Hematopoietic multipotent progenitor cell treated with erythropoietin and hydrocortisone succinate and interleukin-3 and kit ligand, for 17 days (in vitro differentiated cells): ENCODE data around the gene LOXHD1.

Experiments used
- DNase-seq: peaks from one replicate; pipeline ENCODE4 v3.0.0-alpha.2; 2015; ENCODE audit warnings: low spot score

LOXHD1 gene

DNA sequence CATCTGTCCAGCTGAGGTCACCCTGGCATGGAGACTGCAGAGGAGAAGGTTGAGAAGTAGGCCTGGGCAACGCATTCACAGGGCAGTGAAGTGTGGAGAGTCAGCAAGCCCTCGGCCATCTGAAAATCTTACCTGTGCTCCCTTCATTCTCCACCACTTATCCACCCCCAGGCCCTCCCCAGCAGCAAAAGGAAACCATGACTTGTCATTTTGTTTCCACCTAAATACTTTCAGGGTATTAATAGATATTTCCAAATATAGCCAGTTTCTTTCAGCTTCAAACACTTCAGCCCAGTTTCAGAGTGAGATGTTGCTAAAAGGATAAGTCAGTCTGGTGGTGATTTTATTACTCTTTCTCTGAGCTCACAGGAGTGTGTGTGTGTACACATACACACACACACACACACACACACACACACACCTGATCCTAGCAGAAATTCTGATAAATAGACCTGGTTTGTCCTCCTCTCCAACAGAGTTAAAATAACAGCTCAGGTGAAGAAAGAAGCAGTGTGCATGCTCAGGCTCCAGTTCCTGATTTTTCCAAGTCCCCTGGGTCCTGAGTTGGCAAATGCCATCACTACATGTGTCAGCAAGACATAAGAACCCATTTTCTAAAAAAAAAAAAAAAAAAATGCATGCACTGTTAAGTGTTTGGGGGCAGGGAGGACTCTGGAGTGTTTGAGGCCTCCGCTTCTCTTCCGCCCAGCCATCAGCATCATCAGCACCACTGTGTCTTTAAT, 82.8 kb downstream of the LOXHD1 start:
- no peak for DNase-seq

DNA sequence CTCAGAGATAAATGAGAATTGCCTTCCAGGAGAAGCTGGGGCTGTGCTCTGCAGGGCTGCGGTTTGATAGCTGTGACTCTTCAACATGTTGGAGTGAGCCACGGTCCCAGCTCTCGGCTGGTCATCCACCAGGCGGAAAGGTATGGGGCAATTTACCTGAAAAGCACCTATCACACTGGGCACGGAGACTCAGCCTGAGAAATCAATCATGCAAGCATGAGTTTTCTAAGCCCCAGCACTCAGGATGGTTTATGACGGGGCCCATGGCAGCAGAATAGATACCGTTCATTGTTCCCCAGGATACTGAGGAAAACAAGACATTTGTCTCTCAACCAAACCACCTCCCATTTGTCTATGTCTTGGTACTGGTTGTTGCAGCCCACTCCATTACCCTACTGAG, 83.9 kb downstream of the LOXHD1 start:
- DNase-seq, result no peak

DNA sequence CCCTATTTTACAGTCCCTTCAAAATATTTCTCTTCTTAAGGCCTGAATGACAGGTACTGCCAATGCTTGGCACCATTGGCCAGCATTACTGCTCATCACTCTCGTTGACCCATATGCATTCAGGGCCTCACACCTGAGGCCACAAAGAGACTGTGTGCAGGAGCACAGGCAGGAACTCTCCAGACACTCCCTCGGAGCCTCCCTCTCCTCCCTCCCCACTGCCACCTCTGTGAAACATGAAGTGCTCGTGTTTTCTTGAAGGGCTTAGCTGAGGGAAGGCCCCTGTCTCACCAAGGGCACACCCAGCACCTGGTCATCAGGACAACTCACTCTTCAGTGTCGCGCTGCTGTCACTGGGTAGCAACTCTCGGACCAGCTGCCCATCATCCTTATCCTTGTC, 85.3 kb downstream of the LOXHD1 start:
- DNase-seq, result no peak

DNA sequence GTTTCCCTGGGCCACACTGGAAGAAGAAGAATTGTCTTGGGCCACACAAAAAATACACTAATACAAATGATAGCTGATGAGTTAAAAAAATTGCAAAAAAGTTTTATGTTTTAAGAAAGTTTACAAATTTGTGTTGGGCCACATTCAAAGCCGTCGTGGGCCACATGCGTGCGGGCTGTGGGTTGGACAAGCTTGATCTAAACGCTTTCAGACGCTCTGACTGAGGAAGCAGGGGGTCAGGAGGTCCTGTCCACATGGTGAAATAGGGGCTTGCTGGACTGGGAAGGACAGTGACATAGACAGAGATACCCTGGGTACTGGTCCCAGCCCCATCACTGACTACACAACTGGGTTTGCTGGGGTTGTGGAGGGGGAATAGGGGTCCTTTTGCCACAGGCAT, 86.4 kb downstream of the LOXHD1 start:
- no peak for DNase-seq

DNA sequence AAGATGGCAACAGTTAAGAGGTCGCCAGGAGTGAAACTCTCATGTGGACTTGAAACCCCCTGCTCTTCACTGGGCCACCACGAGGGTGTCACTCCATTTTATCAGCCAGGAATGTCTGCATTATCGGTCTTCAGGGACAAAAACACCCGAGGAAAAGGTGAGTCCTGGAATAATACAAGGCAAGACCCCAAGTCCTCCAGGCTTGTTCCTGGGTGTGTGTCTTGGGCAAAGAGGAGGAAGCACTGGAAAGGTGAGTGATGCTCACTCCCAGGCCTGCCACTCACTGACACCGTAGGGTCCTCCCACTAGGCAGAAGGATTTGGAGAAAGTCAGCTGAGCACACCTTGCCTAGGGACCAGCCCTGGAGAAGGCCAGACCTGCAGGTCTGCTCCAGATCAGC, 86.9 kb downstream of the LOXHD1 start:
- DNase-seq, result no peak

DNA sequence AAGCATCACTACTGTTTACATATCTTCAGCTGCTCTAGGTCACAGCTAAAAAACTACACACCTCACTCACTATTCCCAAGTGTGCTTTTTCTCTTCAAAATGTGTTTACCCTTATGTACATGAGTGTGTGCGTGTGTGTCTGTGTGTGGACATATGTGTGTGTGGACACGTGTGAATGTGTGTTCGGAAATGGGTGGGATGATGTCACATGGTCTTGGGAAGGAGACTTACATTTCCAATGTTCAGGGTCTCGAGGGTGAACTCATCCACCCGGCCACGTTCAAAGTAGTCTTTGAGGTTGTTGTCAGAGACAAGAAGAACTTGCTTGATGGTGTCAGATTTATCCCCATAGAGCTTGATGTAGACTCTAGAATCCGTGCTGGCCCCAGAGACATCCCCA, 87.8 kb downstream of the LOXHD1 start:
- no peak for DNase-seq

DNA sequence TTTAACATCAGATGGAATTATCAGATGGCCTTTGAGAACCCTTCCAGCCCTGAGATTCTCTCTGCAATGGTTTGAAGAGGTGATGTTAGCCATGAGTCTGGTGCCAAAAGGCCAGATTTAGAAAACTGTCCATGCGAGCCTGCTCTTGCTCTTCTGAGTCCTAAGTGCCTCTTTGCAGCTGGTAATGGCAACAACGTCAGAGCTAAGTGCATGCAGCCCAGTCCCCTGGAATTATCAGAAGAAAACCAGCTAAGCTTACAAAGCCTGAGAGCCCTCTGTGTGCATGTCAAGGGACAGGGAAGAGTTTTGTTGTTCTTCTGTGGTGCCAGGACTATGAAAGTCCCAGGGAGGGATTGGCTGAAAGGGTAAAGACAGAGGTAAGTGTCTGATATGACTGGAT, 89.8 kb downstream of the LOXHD1 start:
- no peak for DNase-seq

DNA sequence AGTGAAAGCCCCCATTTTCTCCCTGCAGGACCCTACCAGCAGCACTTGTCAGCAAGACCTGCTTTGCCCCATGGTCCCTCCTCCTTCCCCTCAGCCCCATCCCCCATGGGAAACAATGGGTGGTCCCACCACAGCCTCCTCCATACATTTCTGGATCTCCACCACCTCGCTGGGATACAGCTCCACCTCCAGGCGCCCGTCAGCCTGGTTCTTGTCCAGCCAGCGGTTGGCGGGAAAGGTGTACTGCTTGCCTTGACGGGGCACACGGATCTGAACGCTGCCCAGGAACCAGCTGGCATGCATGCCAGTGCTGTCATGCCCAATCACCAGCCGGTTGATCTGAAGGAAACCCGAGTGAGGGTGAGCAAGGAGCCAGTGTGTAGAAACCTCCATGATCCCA, 90.9 kb downstream of the LOXHD1 start:
- DNase-seq, result no peak

DNA sequence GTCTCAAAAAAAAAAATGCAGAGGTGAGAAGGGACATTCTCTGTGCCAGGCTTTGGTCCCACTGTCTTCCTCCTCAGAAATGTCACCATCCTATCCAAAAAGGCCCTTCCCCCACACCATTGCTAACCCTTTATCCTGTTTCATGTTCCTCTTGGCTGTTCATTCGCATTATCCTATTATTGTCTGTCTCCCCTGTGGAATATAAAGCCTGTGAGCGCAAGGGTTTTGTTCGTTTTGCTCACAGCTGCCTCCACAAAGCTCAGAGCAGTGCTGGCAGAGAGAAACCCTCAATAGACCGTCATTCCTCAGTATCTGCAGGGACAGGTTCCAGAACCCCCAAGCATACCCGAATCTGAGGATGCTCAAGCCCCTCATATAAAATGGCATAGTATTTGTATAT, 91.8 kb downstream of the LOXHD1 start:
- no peak for DNase-seq

DNA sequence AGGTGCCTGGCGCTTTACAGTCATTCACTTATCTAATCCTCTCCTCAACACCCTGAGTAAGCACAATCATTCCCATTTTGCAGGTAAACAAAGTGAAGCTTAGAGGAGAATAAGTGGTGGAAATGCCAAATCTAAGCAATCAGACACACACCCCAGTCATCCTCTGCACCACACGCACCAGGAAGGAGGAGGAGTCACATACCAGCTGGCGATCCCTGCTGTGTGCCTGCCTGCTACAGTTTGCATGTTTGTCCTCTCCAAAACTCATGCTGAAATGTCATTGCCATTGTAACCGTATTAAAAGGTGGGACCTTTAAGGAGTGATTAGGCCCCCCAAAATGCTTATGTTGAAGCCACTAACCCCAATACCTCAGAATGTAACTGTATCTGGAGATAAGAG, 93.7 kb downstream of the LOXHD1 start:
- no peak for DNase-seq

DNA sequence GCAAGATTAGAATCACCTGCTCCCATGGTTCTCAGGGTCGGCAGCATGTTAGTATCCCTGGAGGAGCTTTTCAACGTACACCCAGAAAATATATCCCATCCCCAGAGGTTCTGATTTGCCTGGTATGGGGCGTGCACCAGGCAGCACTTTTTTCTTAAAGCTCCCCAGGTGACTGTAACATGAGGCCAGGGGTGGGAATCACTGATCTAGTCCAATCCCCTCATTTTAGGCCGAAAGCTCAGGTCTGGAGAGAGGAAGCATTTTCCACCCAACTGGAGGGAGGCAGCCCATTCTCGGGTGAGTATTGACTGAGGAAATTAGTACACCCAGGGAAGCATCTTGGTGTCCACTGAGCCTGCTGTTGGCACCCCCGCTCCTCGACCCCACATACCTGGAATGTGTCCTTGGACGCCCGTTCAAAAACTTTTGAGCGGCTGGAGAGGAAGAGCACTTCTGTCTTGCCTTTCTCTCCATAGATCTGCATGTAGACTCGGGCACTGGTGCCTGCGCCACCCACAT, 94.3 kb downstream of the LOXHD1 start:
- no peak for DNase-seq

DNA sequence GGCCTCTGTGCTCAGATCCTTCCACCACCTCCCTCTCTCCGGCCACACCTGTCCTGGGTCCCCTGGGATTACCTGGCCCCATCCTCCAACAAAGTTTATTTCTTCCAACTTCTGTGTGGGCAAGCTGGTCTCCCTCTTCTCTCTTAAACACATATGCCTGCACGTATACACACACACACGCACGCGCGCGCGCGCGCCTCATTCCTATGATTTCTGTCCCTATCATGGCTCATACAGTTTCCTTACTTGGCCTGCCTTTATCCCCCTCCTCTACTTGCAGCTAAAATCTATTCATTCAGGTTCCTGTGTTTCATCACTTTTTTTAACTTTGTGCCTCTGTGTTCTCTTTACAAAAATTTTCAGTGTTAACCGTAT, 96.4 kb downstream of the LOXHD1 start:
- no peak for DNase-seq

DNA sequence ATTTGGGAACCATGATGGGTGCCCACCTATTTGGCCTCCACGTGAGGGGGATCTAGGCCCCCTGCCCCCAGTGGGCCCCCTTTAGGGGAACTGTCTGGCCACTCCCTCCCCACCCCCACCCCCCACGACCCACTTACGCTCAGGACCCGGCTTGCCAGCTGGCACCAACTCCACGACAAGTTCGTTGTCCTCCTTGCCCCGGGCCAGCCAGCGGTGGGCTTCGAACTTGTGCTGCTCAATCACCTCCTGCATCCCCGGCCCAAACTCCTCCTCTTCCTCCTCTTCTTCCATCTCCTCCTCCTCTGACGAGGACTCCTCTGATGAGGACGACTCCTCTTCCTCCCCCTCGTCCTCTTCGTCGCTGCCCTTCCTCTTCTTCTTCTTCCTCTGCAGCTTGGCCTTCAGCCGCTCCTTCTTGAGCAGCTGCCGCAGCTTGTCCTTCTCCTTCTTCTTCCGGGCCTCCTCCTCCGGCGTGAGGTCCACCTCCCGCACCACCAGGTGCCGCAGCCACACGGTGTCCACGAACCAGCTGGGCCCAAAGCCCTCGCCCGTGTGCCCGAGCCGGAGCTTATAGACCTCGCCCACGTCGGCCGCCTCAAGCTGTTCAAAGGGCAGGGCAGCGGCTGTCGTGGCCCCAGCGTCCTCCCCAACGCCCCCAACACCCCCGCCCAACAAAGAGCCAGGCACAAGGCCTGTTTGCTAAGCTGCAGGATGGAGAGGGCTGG, 96.9 kb downstream of the LOXHD1 start:
- DNase-seq, result no peak

DNA sequence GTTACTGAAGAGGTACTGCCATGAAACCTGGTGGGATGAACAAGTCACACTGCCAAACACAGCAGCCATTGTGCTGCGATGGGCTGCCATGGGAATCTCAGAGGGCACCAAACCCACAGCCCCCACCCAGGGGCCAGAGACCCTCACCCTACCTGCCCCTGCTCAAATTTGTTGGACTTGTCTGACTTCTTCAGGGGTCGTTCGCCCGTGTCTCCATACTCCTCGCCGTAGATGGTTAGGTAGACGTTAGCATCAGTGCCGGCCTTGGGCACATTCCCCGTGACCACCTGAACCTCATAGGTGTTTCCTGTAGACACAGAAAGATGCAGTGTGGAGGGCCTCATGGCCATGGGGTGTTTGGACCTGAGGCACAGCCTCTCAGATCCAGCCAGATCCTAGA, 97.7 kb downstream of the LOXHD1 start:
- DNase-seq, result no peak

DNA sequence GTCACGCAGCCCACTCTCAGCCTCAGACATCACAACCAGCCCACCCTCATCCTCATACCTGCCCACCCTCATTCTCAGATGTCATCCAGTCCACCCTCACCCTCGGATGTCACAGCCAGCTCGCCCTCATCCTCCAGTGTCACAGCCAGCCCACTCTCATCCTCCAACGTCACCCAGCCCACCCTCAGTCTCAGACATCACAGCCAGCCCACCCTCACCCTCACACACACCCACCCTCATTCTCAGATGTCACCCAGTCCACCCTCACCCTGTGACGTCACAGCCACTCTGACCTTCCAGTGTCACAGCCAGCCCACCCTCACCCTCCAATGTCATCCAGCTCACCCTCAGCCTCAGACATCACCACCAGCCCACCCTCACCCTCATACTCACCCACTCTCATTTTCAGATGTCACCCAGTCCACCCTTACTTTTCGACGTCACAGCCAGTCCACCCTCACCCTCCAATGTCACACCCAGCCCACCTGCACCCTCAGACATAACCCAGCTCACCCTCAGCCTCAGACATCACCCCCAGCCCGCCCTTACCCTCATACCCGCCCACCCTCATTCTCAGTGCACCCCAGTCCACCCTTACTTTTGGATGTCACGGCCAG, 100.3 kb downstream of the LOXHD1 start:
- no peak for DNase-seq

DNA sequence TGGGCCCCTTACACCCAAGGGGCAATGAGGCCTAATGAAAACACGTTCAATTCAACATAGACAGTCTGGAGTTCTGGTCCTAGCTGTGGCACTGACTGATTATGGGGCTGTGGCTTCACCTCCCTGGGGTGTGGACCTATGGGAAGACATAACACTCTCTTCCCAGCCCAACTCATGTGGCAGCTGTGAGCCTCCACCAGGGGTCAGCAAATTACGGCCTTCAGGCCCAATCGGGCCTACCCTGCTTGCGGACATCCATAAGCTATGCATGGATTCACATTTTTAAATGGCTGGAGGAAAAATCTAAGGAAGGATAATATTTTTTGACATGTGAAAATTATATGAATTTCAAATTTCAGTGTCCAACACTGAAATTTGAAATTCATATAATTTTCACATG, 101.3 kb downstream of the LOXHD1 start:
- DNase-seq, result no peak

DNA sequence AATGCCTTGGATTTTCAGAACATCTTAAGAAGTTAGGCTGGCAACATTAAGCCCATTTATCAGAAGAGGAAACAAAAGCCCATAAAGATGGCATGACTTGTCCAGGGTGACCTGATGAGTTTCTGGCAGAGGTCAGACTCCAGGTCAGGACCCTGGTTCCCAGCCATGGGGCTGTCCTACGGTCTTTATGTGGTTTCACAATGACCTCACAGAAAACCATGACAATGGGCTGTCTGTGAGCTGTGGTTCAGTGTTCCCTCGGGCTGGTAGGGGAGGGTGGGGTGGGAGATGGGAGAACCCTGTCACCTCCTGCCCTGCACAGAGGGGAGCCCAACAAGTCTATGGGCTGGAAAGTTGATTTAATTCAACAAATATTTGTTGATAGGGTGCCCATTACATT, 101.8 kb downstream of the LOXHD1 start:
- DNase-seq, result no peak

DNA sequence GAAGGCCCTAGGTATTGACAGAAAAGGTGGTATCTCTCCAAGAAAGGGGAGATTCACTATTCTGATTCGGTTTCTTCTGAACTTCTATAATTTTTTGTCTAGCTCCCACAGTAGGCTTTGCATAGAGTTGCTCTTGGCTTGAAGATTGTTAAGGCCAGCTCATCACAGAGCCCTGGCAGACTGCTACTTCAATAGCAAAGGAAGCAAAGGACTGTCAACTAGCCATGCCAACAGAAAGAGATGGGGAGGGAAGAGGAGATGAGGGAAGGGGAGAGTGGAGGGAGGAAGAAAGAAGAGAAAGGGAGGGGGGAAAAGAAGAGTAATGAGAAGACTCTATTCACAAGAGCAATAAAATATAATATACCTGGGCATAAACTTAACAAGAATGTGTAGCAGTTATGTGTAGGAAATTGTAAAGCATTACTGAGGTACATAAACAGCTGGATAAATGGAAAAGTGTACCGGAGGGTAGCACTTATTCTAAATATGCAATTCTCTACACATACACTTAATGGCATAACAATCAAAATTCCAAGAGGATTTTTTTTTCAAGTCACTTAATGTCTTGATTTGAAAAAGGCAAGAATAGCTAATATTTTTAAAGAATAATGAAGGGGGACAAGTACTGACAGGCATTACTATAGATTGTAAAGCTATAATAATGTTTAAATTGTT, 102.5 kb downstream of the LOXHD1 start:
- DNase-seq, result no peak

DNA sequence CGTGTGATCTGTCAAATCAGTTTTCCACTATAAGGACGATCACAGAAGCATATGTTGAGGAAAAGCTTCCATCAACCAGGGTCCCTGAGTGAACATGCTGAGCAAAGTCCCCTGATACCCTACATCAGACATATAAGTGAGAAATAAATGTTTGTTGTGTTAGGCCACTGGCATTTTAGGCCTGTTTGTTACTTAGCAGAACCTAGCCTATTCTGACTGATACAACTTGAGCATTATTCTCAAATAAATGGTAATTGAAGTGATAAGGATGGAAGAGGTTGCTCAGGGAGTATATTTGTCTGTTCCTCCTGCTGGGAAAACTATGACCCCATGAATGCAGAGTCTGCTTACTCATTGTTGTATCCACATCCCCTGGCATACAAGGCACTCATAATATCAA, 106.4 kb downstream of the LOXHD1 start:
- DNase-seq, result no peak

DNA sequence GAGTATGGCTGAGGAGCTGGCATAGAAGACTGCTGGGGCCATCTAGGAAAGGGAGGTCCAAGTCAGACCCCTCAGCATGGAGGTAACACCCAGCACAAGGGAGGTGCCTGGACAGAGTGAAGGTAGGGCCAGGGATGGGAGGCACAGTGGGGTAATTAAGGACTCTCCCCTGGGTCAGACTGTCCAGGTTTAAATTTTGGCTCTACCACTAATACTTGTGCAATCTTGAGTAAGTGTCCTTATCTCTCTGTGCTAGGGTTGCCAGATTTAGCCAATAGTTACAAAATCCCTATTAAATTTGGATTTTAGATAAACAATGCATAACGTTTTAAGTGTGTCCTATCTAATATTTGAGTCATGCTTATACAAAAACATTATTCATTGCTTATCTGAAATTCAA, 109.5 kb downstream of the LOXHD1 start:
- DNase-seq, result no peak

DNA sequence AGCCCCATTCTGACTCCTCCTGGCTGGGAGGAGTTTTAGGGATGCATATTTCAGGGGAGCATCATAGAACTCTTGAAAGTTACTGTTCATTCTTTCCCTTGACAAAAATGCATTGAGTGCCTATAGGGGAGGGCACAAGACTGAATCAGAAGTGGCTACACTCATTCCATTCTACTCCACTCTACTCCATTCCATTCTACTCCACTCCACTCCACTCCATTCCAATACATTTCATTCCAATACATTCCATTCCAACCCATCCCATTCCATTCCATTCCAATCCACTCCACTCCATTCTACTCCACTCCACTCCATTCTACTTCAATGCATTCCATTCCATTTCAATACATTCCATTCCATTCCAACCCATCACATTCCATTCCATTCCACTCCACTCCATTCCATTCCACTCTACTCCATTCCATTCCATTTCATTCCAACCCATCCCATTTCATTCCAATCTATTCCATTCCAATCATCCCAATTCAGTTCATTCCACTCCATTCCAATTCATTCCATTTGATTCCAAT, 110.8 kb downstream of the LOXHD1 start:
- DNase-seq, result no peak

DNA sequence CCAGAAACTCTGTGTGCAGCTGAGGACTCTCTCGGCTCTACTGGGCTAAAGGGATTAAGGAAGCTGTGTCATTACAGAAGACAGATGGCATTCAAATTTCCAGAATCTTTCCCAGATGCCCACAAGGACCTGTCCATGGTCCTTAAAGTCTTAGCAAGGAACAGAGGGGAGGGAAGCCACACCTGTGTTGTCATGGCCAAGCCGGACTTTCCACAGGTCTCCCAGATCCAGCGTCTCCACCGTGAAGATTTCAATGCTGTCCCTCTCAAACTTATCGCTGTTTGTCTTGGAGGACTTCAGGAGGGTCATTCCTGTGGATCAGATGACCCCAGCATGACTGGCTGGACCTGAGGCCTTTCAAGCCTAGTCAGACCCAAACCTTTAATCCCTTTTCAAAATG, 114.5 kb downstream of the LOXHD1 start:
- DNase-seq, result no peak
